ENCODE measurements around the gene SLBP. TPM values are rescaled to one million over a fixed set of nuclear protein-coding genes. Genes with fewer than 3 reads are reported as not detected.
A peak's percentile ranks its signal among the peaks of the same experiment; 100 is the strongest.

Gene SLBP
- total RNA-seq, 1 experiment from 2014 or later = 86.1 TPM

GRCh38 chr4:1750381-1751154 is 38.4 kb upstream of the SLBP start:
- in situ Hi-C loops (cut with HindIII; ENCODE audit: low pct_unique_long_range_greater_than_20kb, low sequenced_read_pairs) = no loop called here
- DNase-seq (ENCODE audit: low read depth) = no peak

GRCh38 chr4:1749826-1750225 is 37.7 kb upstream of the SLBP start:
- no peak for DNase-seq (ENCODE audit: low read depth)
- in situ Hi-C loops (cut with HindIII; ENCODE audit: low pct_unique_long_range_greater_than_20kb, low sequenced_read_pairs) = no loop called here

- DNase-seq (ENCODE audit: low read depth) = no peak
- in situ Hi-C loops (cut with HindIII; ENCODE audit: low pct_unique_long_range_greater_than_20kb, low sequenced_read_pairs) = no loop called here
Measured at GRCh38 chr4:1749370-1749769, 37.3 kb upstream of the SLBP start.

GRCh38 chr4:1748465-1748995 is 36.4 kb upstream of the SLBP start:
- DNase-seq (ENCODE audit: low read depth) = peak; percentile 37
- in situ Hi-C loops (cut with HindIII; ENCODE audit: low pct_unique_long_range_greater_than_20kb, low sequenced_read_pairs) = no loop called here

GRCh38 chr4:1747603-1747967 is 35.5 kb upstream of the SLBP start:
- DNase-seq (ENCODE audit: low read depth) = no peak
- in situ Hi-C loops (cut with HindIII; ENCODE audit: low pct_unique_long_range_greater_than_20kb, low sequenced_read_pairs) = no loop called here

GRCh38 chr4:1746919-1747602 is 34.9 kb upstream of the SLBP start:
- in situ Hi-C loops (cut with HindIII; ENCODE audit: low pct_unique_long_range_greater_than_20kb, low sequenced_read_pairs) = no loop called here
- no peak for DNase-seq (ENCODE audit: low read depth)

GRCh38 chr4:1746265-1746691 is 34.2 kb upstream of the SLBP start:
- no peak for DNase-seq (ENCODE audit: low read depth)
- in situ Hi-C loops (cut with HindIII; ENCODE audit: low pct_unique_long_range_greater_than_20kb, low sequenced_read_pairs) = no loop called here

- in situ Hi-C loops (cut with HindIII; ENCODE audit: low pct_unique_long_range_greater_than_20kb, low sequenced_read_pairs) = no loop called here
- no peak for DNase-seq (ENCODE audit: low read depth)
Measured at GRCh38 chr4:1745697-1746096, 33.6 kb upstream of the SLBP start.

GRCh38 chr4:1745165-1745564 is 33.0 kb upstream of the SLBP start:
- in situ Hi-C loops (cut with HindIII; ENCODE audit: low pct_unique_long_range_greater_than_20kb, low sequenced_read_pairs) = no loop called here
- DNase-seq (ENCODE audit: low read depth) = no peak

- DNase-seq (ENCODE audit: low read depth) = no peak
- in situ Hi-C loops (cut with HindIII; ENCODE audit: low pct_unique_long_range_greater_than_20kb, low sequenced_read_pairs) = no loop called here
Measured at GRCh38 chr4:1744552-1744951, 32.4 kb upstream of the SLBP start.

- in situ Hi-C loops (cut with HindIII; ENCODE audit: low pct_unique_long_range_greater_than_20kb, low sequenced_read_pairs) = no loop called here
Measured at GRCh38 chr4:1743975-1744374, 31.9 kb upstream of the SLBP start.

GRCh38 chr4:1743551-1743950 is 31.4 kb upstream of the SLBP start:
- DNase-seq (ENCODE audit: low read depth) = no peak
- in situ Hi-C loops (cut with HindIII; ENCODE audit: low pct_unique_long_range_greater_than_20kb, low sequenced_read_pairs) = no loop called here

More at GRCh38 chr4:1743975-1744374, 31.9 kb upstream of the SLBP start:
- no peak for DNase-seq (ENCODE audit: low read depth)

- in situ Hi-C loops (cut with HindIII; ENCODE audit: low pct_unique_long_range_greater_than_20kb, low sequenced_read_pairs) = no loop called here
- DNase-seq (ENCODE audit: low read depth) = no peak
Measured at GRCh38 chr4:1741208-1741607, 29.1 kb upstream of the SLBP start.

GRCh38 chr4:1740021-1740545 is 28.0 kb upstream of the SLBP start:
- no peak for DNase-seq (ENCODE audit: low read depth)
- in situ Hi-C loops (cut with HindIII; ENCODE audit: low pct_unique_long_range_greater_than_20kb, low sequenced_read_pairs) = no loop called here

- no peak for DNase-seq (ENCODE audit: low read depth)
- in situ Hi-C loops (cut with HindIII; ENCODE audit: low pct_unique_long_range_greater_than_20kb, low sequenced_read_pairs) = no loop called here
Measured at GRCh38 chr4:1739358-1739757, 27.2 kb upstream of the SLBP start.

- in situ Hi-C loops (cut with HindIII; ENCODE audit: low pct_unique_long_range_greater_than_20kb, low sequenced_read_pairs) = no loop called here
- no peak for DNase-seq (ENCODE audit: low read depth)
Measured at GRCh38 chr4:1738410-1738809, 26.3 kb upstream of the SLBP start.

- in situ Hi-C loops (cut with HindIII; ENCODE audit: low pct_unique_long_range_greater_than_20kb, low sequenced_read_pairs) = no loop called here
- DNase-seq (ENCODE audit: low read depth) = no peak
Measured at GRCh38 chr4:1737666-1738065, 25.5 kb upstream of the SLBP start.

GRCh38 chr4:1736812-1737211 is 24.7 kb upstream of the SLBP start:
- DNase-seq (ENCODE audit: low read depth) = no peak
- in situ Hi-C loops (cut with HindIII; ENCODE audit: low pct_unique_long_range_greater_than_20kb, low sequenced_read_pairs) = no loop called here

- in situ Hi-C loops (cut with HindIII; ENCODE audit: low pct_unique_long_range_greater_than_20kb, low sequenced_read_pairs) = no loop called here
- DNase-seq (ENCODE audit: low read depth) = no peak
Measured at GRCh38 chr4:1735215-1735614, 23.1 kb upstream of the SLBP start.
